Measurements from ENCODE around the gene ZDHHC15.
"Not testable (repeated sequence)": the region's sequence is repeated elsewhere in the genome, so short reads cannot be mapped to it uniquely, and the experiment has no call there.

Gene ZDHHC15

DNA sequence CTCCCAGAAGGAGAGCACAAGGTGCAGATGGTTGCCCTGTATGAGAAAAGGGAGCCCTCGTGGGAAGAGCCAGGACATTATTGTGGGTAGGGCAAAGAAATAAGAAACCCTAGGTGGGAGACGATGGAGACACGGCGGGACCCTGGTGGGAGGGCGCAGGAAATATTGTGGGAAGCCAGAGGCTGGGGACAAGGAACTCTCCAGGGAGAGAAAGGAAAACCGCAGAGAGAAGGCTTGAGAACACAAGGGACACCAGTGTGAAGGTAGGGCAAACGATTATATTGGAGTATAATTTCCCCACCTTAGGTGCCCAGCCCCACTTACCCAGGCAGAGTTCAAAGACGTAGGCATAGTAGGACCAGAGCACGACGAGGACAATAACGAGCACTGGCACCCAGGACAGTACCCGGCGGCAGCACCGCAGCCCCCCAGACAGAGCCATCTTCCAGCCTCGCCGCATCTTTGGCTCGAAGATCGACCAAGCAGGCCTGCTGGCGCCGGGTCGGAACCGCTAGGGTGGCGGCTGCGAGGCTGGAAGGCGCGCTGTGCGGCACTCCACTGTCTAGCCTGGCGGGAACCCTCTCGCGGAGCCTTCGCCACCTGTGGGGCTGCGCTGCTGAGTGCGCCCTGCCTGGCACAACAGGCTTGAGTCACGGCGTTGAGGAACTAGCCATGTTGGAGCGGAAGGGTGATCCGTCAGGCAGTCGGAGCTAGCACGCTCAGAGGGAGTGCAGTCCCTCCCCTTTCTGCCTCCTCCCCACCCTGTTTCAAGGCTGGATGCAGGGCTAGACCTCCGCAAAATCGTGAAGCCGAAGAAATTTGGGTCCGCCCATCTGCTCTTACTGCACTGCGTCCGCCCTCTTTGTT is at the start of gene ZDHHC15:
ZDHHC15 (minus strand) TSS at position 473 of the 867 bp plus-strand sequence; CDS start at position 460, 13 bp downstream.
- no peak for DNase-seq (ENCODE audit: low read depth, low spot score)

DNA sequence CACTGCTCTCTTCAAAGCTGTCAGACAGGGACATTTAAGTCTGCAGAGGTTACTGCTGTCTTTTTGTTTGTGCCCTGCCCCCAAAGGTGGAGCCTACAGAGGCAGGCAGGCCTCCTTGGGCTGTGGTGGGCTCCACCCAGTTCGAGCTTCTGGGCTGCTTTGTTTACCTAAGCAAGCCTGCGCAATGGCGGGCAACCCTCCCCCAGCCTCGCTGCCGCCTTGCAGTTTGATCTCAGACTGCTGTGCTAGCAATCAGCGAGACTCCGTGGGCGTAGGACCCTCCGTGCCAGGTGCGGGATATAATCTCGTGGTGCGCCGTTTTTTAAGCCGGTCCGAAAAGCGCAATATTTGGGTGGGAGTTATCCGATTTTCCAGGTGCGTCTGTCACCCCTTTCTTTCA is 37.7 kb upstream of the ZDHHC15 start:
- DNase-seq (ENCODE audit: low read depth, low spot score), result not testable (repeated sequence)

DNA sequence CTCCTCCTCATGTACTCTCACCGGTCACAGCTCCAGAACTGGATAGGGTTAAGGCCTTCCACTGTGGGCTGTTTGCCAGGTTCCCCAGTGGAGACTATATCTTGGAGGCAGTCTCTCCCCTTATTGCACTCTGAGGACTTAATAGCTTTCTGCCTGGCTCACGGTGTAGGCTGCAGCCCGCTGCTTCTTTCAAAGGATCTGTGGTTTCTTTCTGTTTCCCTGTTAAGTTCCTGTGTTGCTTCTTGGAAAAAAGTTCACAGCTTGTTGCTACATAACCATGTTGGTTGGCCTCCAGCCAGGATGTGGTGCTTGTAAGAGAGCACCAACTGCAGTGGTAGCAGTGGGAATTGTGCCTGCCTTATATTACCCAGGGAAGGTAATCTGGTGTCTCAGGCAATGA is 24.9 kb upstream of the ZDHHC15 start:
- DNase-seq (ENCODE audit: low read depth, low spot score), result no peak

GRCh38 chrX:75546724-75547511 is 24.1 kb upstream of the ZDHHC15 start:
- DNase-seq (ENCODE audit: low read depth, low spot score), result no peak

GRCh38 chrX:75544786-75545185 is 21.9 kb upstream of the ZDHHC15 start:
- no peak for DNase-seq (ENCODE audit: low read depth, low spot score)

- DNase-seq (ENCODE audit: low read depth, low spot score), result no peak
Measured at GRCh38 chrX:75483933-75484332, 38.9 kb downstream of the ZDHHC15 start.

DNA sequence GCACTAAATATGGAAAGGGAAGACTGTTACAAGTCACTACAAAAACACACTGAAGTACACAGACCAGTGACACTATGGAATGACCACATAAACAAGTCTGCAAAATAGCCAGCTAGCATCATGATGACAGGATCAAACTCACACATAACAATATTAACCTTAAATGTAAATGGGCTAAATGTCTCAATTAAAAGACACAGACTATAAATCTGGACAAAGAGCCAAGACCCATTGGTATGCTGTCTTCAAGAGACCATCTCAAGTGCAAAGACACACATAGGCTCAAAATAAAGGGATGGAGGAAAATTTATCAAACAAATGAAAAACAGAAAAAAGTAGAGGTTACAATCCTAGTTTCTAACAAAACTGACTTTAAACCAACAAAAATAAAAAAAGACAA is 61.1 kb downstream of the ZDHHC15 start:
- DNase-seq (ENCODE audit: low read depth, low spot score), result not testable (repeated sequence)

DNA sequence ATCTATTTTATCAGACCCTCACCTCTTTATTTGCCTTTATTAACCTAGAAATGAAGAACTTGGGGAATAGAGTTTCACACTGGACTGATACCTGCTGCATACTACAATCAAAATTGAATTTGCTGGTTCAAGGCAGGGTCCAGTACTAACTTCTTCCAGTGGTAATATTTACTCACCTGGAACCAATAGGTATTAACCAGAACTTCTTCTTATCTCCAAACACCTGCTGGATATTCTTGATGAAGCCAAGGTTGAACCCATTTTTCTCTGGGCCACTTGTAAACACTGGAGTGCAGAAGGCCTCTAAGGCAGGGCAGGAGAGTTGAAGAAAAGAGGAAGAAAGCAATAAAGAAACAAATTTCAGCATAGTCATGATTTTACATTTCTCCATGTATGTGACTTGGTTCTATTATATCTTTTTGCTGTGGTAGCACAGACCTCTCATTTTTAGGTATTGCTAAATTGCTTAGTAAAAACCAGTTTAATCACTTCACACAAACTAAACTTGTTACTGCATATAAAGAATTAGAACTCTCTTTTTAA is 101.1 kb downstream of the ZDHHC15 start:
- DNase-seq (ENCODE audit: low read depth, low spot score), result no peak

- DNase-seq (ENCODE audit: low read depth, low spot score), result not testable (repeated sequence)
Measured at GRCh38 chrX:75407153-75407552, 115.7 kb downstream of the ZDHHC15 start.

DNA sequence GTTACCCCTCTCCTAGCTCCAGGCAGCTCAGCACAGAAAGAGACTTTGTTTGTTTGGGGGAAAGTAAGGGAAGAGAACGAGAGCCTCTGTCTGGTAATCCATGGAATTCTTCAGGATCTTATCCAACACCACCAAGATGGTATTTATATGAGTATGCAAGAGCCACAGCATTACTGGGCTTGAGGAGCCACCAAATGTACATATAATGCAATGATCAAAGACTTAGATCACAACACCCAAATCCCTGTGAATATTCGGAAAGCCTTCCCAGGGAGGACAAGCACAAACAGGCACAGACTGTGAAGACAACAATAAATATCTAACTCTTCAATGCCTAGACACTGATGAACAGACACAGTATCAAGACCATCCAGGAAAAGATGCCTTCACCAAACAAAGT is 132.4 kb downstream of the ZDHHC15 start:
- no peak for DNase-seq (ENCODE audit: low read depth, low spot score)

DNA sequence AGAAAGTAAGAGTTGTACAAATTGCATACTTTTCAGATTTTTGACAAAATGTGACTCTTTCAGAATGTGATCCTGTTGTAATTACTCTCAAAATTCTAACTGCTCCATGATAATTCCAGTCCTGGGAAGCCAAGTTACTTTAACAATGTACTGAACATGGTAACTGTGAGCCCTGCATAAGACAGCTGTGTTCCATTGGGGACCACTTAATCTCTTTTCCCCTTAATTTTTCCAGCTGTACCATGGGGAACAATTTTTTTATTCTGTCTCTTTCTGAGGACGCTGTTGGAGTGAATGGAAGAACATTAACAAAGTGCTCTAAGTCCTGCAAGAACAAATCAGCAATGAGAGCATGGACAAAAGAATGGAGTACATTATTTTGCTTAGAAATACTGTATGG is 153.1 kb downstream of the ZDHHC15 start:
- DNase-seq (ENCODE audit: low read depth, low spot score), result no peak

GRCh38 chrX:75366861-75367260 is 156.0 kb downstream of the ZDHHC15 start:
- no peak for DNase-seq (ENCODE audit: low read depth, low spot score)

DNA sequence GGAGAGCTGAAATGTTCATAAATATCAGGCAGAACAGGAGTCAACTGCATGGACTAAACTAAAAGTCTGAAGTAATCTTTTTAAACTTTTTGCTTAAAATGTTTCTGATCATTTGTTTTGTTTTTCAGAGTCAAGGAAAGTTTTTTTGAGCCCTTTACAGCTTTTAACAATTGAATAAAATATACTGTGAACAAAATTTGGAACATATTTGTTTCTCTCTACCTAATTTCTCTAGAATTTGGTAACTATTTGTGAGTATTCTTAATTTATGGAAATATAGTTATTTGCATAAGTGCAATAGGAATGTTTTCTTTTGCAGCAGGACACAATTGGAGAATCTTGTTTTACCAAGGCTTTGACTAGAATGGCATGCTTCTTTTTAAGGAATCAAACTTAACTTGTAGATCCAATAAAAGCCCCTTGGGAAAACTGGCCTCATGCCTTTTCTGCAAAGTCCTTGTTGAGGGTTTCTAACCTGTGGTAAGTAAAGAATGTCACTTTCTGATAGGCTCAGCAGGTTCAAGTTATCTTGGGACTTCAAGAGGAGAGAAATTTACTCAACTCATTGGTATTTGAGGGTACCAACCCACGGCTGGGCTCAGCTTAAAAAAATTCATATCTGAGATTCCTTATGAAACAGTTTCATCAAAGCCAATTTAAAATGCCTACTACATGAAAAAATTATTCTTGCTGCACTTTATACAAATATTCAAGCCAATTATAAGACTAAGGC is 157.4 kb downstream of the ZDHHC15 start:
- no peak for DNase-seq (ENCODE audit: low read depth, low spot score)

DNA sequence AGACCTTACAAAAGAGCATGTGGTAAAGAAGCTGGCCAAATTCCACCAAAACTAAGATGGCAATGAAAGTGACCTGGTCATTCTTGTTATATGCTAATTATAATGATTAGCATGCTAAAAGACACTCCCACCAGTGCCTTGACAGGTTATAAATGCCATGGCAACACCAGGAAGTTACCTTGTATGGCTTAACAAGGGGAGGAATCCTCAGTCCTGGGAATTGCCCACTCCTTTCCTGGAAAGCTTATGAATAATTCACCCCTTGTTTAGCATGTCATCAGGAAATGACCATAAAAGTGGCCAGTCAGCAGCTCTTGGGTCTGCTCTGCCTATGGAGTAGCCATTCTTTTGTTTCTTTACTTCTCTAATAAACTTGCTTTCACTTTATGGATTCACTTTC is 161.0 kb downstream of the ZDHHC15 start:
- no peak for DNase-seq (ENCODE audit: low read depth, low spot score)

GRCh38 chrX:75348601-75349000 is 174.2 kb downstream of the ZDHHC15 start:
- DNase-seq (ENCODE audit: low read depth, low spot score), result not testable (repeated sequence)

- no peak for DNase-seq (ENCODE audit: low read depth, low spot score)
Measured at GRCh38 chrX:75337525-75337924, 185.3 kb downstream of the ZDHHC15 start.

- no peak for DNase-seq (ENCODE audit: low read depth, low spot score)
Measured at GRCh38 chrX:75335127-75335458, 187.7 kb downstream of the ZDHHC15 start.

DNA sequence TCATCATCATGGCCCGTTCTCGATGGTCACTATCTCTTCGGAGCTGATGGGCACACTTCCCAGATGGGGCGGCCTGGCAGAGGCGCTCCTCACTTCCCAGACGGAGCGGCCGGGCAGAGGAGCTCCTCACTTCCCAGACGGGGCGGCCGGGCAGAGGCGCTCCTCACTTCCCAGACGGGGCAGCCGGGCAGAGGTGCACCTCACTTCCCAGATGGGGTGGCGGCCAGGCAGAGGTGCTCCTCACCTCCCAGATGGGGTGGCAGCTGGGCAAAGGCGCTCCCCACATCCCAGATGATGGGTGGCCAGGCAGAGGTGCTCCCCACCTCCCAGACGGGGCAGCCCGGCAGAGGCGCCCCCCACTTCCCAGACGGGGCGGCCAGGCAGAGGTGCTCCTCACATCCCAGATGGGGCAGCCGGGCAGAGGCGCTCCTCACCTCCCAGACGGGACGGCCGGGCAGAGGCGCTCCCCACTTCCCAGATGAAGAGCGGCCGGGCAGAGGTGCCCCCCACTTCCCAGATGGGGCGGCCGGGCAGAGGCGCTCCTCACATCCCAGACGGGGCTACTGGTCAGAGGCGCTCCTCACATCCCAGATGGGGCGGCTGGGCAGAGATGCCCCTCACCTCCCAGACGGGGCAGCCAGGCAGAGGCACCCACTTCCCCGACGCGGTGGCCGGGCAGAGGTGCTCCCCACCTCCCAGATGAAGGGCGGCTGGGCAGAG is 188.3 kb downstream of the ZDHHC15 start:
- DNase-seq (ENCODE audit: low read depth, low spot score), result not testable (repeated sequence)

DNA sequence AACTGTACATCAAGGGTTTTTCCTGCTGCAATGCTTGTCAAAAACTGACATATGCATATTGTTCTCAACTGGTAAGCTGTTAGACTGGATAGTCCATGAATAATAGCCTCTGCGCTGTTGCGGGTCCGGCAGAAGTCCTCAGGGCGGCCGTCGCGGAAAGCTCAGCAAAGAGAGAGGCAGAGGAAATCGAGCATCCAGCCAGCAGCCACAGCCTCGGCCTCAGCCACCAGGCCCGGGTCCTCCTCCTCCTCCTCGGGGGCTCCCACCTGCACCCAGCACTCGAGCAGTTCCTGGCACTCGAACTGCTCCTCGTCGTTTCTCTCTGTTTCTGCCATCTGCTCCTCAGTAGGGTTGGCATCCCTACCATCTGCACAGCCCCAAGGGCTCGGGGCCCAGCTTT is 195.2 kb downstream of the ZDHHC15 start:
- DNase-seq (ENCODE audit: low read depth, low spot score), result no peak
